HCT116 (cell line): ENCODE results near the gene FAM209B.

Source experiments
- FOSL1 ChIP-seq: IDR thresholded peaks from 2 replicates; pipeline ENCODE4 v1.6.1; 2012; ENCODE audit warnings: low read depth
- MAX ChIP-seq: IDR thresholded peaks from 2 replicates; pipeline ENCODE4 v1.6.1; 2012
- RAD21 ChIP-seq: IDR thresholded peaks from 2 replicates; pipeline ENCODE4 v1.6.1; 2012; ENCODE audit warnings: low read depth, mild to moderate bottlenecking
- TF ChIP-seq, protein P1 (sequence below), 3 experiments: fragments of 200-600 bp in 1 of 3; sonication (generic) in 1 of 3; IDR thresholded peaks in 2 of 3; conservative IDR thresholded peaks in 1 of 3; 2 replicates each; pipeline ENCODE4 v1.5.1; 2012 to 2017; ENCODE audit warnings: low read depth in 2 of 3, low read length in 2 of 3, antibody characterized with exemption in 1 of 3, borderline replicate concordance in 1 of 3, control low read depth in 1 of 3, mild to moderate bottlenecking in 1 of 3, mixed read lengths in 1 of 3, mixed run types in 1 of 3, moderate library complexity in 1 of 3; ENCODE audit not compliant: insufficient read depth in 1 of 3

- TF ChIP-seq RAD21 (no peak), MAX (no peak), FOSL1 (no peak)
- TF ChIP-seq, protein P1, sequence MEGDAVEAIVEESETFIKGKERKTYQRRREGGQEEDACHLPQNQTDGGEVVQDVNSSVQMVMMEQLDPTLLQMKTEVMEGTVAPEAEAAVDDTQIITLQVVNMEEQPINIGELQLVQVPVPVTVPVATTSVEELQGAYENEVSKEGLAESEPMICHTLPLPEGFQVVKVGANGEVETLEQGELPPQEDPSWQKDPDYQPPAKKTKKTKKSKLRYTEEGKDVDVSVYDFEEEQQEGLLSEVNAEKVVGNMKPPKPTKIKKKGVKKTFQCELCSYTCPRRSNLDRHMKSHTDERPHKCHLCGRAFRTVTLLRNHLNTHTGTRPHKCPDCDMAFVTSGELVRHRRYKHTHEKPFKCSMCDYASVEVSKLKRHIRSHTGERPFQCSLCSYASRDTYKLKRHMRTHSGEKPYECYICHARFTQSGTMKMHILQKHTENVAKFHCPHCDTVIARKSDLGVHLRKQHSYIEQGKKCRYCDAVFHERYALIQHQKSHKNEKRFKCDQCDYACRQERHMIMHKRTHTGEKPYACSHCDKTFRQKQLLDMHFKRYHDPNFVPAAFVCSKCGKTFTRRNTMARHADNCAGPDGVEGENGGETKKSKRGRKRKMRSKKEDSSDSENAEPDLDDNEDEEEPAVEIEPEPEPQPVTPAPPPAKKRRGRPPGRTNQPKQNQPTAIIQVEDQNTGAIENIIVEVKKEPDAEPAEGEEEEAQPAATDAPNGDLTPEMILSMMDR (IDR thresholded peaks at IDR 0.05 in 2 of 3, conservative IDR thresholded peaks at IDR 0.05 in 1 of 3; ENCODE audit: borderline replicate concordance in 1 of 3, insufficient read depth in 1 of 3, low read depth in 2 of 3, low read length in 2 of 3), result no peak
Measured at GRCh38 chr20:56574531-56575142, 41.6 kb downstream of the FAM209B start.
